Astrocyte of the spinal cord (primary cell): ENCODE data around the gene PDLIM1.

Experiments
- DNase-seq: peaks from one replicate; pipeline ENCODE4 v3.0.0; 2011; ENCODE audit warnings: low read depth, low spot score
- H3K4me3 ChIP-seq: 2 replicates; pipeline ENCODE4 v1.5.1; 2011; ENCODE audit warnings: low read depth, mild to moderate bottlenecking, low read length, moderate library complexity
- CTCF ChIP-seq: IDR thresholded peaks from 2 replicates; pipeline ENCODE4 v1.5.1; 2012; ENCODE audit warnings: low read depth, mild to moderate bottlenecking, low read length, inconsistent platforms
- in situ Hi-C: cut with HindIII; loops from 2 replicates; pipeline ENCODE4 v1.10.0; 2017; ENCODE audit warnings: low sequenced_read_pairs

The PDLIM1 gene

GRCh38 chr10:95278061-95278988 is 12.5 kb downstream of the PDLIM1 start:
- in situ Hi-C loops = no loop called here
- peak; percentile 87 for DNase-seq
- no peak overlapping the region for H3K4me3 ChIP-seq
- TF ChIP-seq CTCF = no peak

- H3K4me3 ChIP-seq = no peak overlapping the region
- TF ChIP-seq CTCF = no peak
- DNase-seq = no peak
- in situ Hi-C loops = no loop called here
These were observed 13.2 kb downstream of the PDLIM1 start for GRCh38 chr10:95277614-95278013.

- no peak for TF ChIP-seq CTCF
- in situ Hi-C loops = no loop called here
- no peak for DNase-seq
- H3K4me3 ChIP-seq = no peak overlapping the region
These were observed 13.6 kb downstream of the PDLIM1 start for GRCh38 chr10:95277201-95277570.

- in situ Hi-C loops = no loop called here
- no peak for TF ChIP-seq CTCF
- H3K4me3 ChIP-seq = no peak overlapping the region
- DNase-seq = no peak
These were observed 14.2 kb downstream of the PDLIM1 start for GRCh38 chr10:95276367-95277200.

GRCh38 chr10:95275726-95276366 is 15.0 kb downstream of the PDLIM1 start:
- peak; percentile 68 for DNase-seq
- H3K4me3 ChIP-seq = no peak overlapping the region
- no peak for TF ChIP-seq CTCF
- in situ Hi-C loops = no loop called here
